Adrenal gland (tissue), 19 donors: ENCODE measurements around the gene TDRD12. TPM values are rescaled to one million over a fixed set of nuclear protein-coding genes. Genes with fewer than 3 reads are reported as not detected.

Experiments used
- DNase-seq, 7 donors: peaks; one replicate each; pipeline ENCODE4 v3.0.0-alpha.2; 2019 to 2020
- H3K27ac ChIP-seq, 5 donors: fragments of 200-600 bp; sonication (generic) in 4 of 5; 1 replicate in 3 of 5; 2 replicates in 2 of 5; pipeline versions ENCODE4 v1.5.1 to v1.8.0; 2016 to 2020; ENCODE audit warnings: mild to moderate bottlenecking in 1 of 5
- H3K27me3 ChIP-seq: fragments of 200-600 bp; 2 replicates; pipeline ENCODE4 v1.8.0; 2021
- H3K36me3 ChIP-seq, 2 donors: fragments of 200-600 bp; replicated peaks in 1 of 2; 1 replicate in 1 of 2; 2 replicates in 1 of 2; pipeline versions ENCODE4 v1.5.1 to v1.8.0; 2018 to 2022
- H3K4me1 ChIP-seq, 2 donors: fragments of 200-600 bp; replicated peaks in 1 of 2; 1 replicate in 1 of 2; 2 replicates in 1 of 2; pipeline versions ENCODE4 v1.5.1 to v1.8.0; 2018 to 2021
- H3K4me3 ChIP-seq, 4 donors: fragments of 200-600 bp; sonication (generic) in 3 of 4; one replicate each; pipeline ENCODE4 v1.5.1; 2016 to 2018
- H3K9me3 ChIP-seq, 3 donors: fragments of 200-600 bp; sonication (generic) in 1 of 3; replicated peaks in 1 of 3; 1 replicate in 2 of 3; 2 replicates in 1 of 3; pipeline versions ENCODE4 v1.5.1 to v1.8.0; 2016 to 2021
- CTCF ChIP-seq, 6 experiments: fragments of 450-650 bp in 4 of 6; fragments of 200-600 bp in 2 of 6; sonication (generic) in 1 of 6; IDR thresholded peaks; 1 replicate in 5 of 6; 2 replicates in 1 of 6; pipeline versions ENCODE4 v1.5.1 to v1.8.0; 2016 to 2021; ENCODE audit warnings: antibody characterized with exemption in 6 of 6, mild to moderate bottlenecking in 2 of 6, moderate library complexity in 1 of 6
- POLR2A ChIP-seq, 2 donors: fragments of 450-650 bp; IDR thresholded peaks; one replicate each; pipeline ENCODE4 v1.6.1; 2017; ENCODE audit warnings: antibody characterized with exemption in 2 of 2, mild to moderate bottlenecking in 2 of 2, moderate library complexity in 1 of 2
- WGBS, 4 donors: extraction: QIAGEN DNeasy Blood & Tissue Kit in 2 of 4; methylation state at CpG; one replicate each; pipeline versions ENCODE4 v1.1.5 to v1.1.7; 2013 to 2017; 5-methylcytosine and 5-hydroxymethylcytosine counted together
- intact Hi-C, 2 donors: fragments of 100-400 bp; cut with DNase I; formaldehyde crosslinking; loops; one replicate each; pipeline versions ENCODE4 v1.14.1 to v1.15.0; 2022 to 2023
- long read RNA-seq, 10 donors: library from polyadenylated mRNA in 3 of 10; unstranded in 2 of 10; stranded (forward) in 1 of 10; transcript quantifications; one replicate each; pipeline ENCODE4 v2.0.0 and lab custom pipeline, GENCODE V29; 2021 to 2026
- polyA plus RNA-seq, 3 donors: library from polyadenylated mRNA; stranded (reverse); fragments of 200-250 nt in 2 of 3; fragments of 350-450 nt in 1 of 3; fragmentation: Illumina TruSeq in 1 of 3; extraction: RNeasy Lipid Tissue Mini Kit (QIAGEN cat#74804) in 1 of 3; gene quantifications; one replicate each; pipeline ENCODE4 v1.2.3, GENCODE V29; 2013 to 2014
- total RNA-seq, 9 donors: library from RNA; depleted of rRNA in 4 of 9; stranded (reverse); fragments of >200 nt in 4 of 9; fragments of 120-200 nt in 1 of 9; fragmentation: NEBNext Ultra II Directional in 1 of 9; extraction: Animal tissue kit (Norgen Biotek cat#: 25700) in 1 of 9; gene quantifications; one replicate each; pipeline versions ENCODE4 v1.1.0 to v1.2.4, GENCODE V29; 2013 to 2023
- donor health status: healthy with polysubstance abuse.
- donor health status: Bipolar disorder and iron deficiency.
- donor health status: DM: yes; HTN: yes; CAD: no.
- donor health status: DM: no; HTN: no; CAD: no.
- donor health status: DM: no; HTN: no; CAD: no.
- donor health status: DM: yes; HTN: yes; CAD: no.

TDRD12 gene, protein sequence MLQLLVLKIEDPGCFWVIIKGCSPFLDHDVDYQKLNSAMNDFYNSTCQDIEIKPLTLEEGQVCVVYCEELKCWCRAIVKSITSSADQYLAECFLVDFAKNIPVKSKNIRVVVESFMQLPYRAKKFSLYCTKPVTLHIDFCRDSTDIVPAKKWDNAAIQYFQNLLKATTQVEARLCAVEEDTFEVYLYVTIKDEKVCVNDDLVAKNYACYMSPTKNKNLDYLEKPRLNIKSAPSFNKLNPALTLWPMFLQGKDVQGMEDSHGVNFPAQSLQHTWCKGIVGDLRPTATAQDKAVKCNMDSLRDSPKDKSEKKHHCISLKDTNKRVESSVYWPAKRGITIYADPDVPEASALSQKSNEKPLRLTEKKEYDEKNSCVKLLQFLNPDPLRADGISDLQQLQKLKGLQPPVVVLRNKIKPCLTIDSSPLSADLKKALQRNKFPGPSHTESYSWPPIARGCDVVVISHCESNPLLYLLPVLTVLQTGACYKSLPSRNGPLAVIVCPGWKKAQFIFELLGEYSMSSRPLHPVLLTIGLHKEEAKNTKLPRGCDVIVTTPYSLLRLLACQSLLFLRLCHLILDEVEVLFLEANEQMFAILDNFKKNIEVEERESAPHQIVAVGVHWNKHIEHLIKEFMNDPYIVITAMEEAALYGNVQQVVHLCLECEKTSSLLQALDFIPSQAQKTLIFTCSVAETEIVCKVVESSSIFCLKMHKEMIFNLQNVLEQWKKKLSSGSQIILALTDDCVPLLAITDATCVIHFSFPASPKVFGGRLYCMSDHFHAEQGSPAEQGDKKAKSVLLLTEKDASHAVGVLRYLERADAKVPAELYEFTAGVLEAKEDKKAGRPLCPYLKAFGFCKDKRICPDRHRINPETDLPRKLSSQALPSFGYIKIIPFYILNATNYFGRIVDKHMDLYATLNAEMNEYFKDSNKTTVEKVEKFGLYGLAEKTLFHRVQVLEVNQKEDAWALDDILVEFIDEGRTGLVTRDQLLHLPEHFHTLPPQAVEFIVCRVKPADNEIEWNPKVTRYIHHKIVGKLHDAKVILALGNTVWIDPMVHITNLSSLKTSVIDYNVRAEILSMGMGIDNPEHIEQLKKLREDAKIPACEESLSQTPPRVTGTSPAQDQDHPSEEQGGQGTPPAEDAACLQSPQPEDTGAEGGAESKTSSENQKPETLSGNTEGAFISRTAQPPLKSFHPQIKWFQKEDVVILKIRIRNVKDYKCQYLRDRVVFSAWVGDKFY (N-terminal part only)
- total RNA-seq (1 to 10 TPM in 5 of 9 donors, under 1 TPM in 2, not detected in 2; 0.83 to 3.7 (median 1.2) TPM), polyA plus RNA-seq (1 to 10 TPM in 2 of 3 donors, under 1 TPM in 1; 0.08 to 1.1 (median 1.0) TPM)
- long read RNA-seq, donor 1, result 0 reads
- long read RNA-seq, donor 2, result 0 reads
- long read RNA-seq, donor 3, result 0 reads
- long read RNA-seq, donor 4, result 0 reads
- long read RNA-seq, donor 5, result 0 reads
- long read RNA-seq, donor 6, result 0 reads
- long read RNA-seq, donor 7, result 0 reads
- long read RNA-seq, donor 8, result 0 reads
- long read RNA-seq, donor 9, result 0 reads
- long read RNA-seq, donor 10, result 0 reads

DNA sequence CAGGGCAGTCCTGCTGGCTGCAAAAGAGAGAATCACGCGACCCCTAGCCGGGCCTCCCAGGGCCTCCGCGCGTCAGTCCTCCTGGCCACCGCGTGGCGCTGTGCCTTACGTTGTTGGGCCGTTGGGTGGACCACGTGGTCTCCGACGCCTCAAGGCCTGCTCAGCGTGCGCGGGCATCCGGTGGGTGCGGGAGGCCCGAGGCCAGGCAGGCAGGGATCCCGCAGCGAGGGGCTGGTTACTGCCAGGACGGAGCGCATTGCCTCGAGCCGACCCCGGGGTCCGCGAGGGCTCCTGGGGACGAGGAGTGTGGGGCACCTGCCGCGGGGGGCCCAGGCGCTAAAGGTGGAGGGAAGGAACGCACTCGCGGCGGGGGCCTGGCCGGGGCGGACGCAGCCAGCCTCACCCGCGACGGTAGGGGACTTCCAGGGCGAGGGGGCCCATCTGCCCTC lies at the start of gene TDRD12:
TDRD12 (plus strand) TSS at position 157 of the 449 bp plus-strand sequence. CDS start 306 bp downstream, outside the sequence.
- no peaks in the 10 kb centered on the region for H3K36me3 ChIP-seq
- 76 to 93% (median 90%) methylated on average over 3 to 44 of the region's 44 CpGs for WGBS, 4 donors
- intact Hi-C loops, result no loop called here
- H3K9me3 ChIP-seq, result no peaks in the 10 kb centered on the region
- H3K4me3 ChIP-seq, result no peak within 1 kb of the TSS
- no peaks in the 10 kb centered on the region for H3K27me3 ChIP-seq
- H3K27ac ChIP-seq, result peak within 1 kb of the TSS in 1 of 5 donors; percentile 49
- TF ChIP-seq CTCF (IDR thresholded peaks at IDR 0.05) (peak in 2 of 6 experiments; percentile 6 to 23), POLR2A (IDR thresholded peaks at IDR 0.05) (no peak)
- peak in 3 of 7 donors; percentile 2 to 40 (median 22) for DNase-seq
- peaks cover 0 to 8% of the 10 kb centered on the region in 2 donors for H3K4me1 ChIP-seq

- 78 to 81% (median 80%) methylated on average over 14 of the region's 14 CpGs for WGBS, 4 donors
- no peak for TF ChIP-seq POLR2A (IDR thresholded peaks at IDR 0.05)
- no peak for TF ChIP-seq CTCF (IDR thresholded peaks at IDR 0.05)
- no peak overlapping the region for H3K27ac ChIP-seq
- H3K9me3 ChIP-seq, result no peaks in the 10 kb centered on the region
- no peak overlapping the region for H3K4me3 ChIP-seq
- peaks cover 11 to 32% of the 10 kb centered on the region in 2 donors for H3K4me1 ChIP-seq
- intact Hi-C loops, result no loop called here
- no peaks in the 10 kb centered on the region for H3K36me3 ChIP-seq
- DNase-seq, result no peak
- peaks cover 6% of the 10 kb centered on the region for H3K27me3 ChIP-seq
These were observed 47.5 kb upstream of the TDRD12 start for GRCh38 chr19:32671883-32672593.

DNA sequence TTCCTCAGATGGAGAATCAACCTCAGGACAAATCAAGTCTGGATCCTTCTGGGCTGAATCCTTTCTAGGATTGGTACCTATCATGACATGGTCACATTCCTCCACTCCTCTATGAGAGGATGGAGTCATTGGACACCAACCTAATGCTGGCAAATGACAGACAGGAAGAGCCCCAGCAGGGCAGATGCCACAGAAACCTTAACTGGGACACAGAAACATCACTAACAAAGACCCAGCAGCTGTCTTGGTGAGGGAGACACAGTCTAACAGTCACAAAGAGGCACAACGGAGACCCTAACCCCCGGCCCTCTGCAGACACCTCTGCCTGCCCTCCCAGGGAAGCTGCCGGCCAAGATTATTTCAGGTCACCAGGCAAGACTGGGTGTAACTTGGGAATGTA lies 46.7 kb upstream of the TDRD12 start:
- DNase-seq, result no peak
- H3K27me3 ChIP-seq, result peaks cover 6% of the 10 kb centered on the region
- intact Hi-C loops, result no loop called here
- peaks cover 11 to 32% of the 10 kb centered on the region in 2 donors for H3K4me1 ChIP-seq
- WGBS, 4 donors, result 80 to 100% (median 92%) methylated on average over 1 to 3 of the region's 3 CpGs
- H3K4me3 ChIP-seq, result no peak overlapping the region
- no peaks in the 10 kb centered on the region for H3K9me3 ChIP-seq
- TF ChIP-seq POLR2A (IDR thresholded peaks at IDR 0.05), result no peak
- no peak for TF ChIP-seq CTCF (IDR thresholded peaks at IDR 0.05)
- no peak overlapping the region for H3K27ac ChIP-seq
- H3K36me3 ChIP-seq, result no peaks in the 10 kb centered on the region
